Measurements from ENCODE around the gene PLD1. TPM values are rescaled to one million over a fixed set of nuclear protein-coding genes. Genes with fewer than 3 reads are reported as not detected.

The PLD1 gene
- total and polyA plus RNA-seq, 4 donors = 3.1 to 31.1 (median 12.2) TPM

DNA sequence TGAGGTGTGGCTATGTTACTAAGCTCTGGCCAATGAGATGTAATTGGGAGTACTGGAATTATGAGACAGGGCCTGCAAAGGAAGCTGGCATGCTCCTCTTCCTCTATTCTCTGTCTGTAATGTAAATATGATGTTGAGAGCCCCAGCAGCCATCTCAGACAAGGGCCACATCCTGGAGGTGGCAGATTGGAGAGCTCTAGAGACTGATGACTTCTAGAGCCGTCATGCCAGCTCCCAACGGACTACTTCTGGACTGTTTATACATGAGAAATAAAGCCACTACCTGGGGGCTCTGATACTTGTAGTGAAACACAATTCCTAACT is 19.7 kb downstream of the PLD1 start:
- no peak for DNase-seq
- Histone ChIP-seq H3K4me1 (ENCODE audit: control insufficient read depth in 5 of 5, insufficient read depth in 5 of 5, low read length in 5 of 5) (peaks cover 0 to 15% (median 5%) of the 10 kb centered on the region in 5 donors), H3K4me3 (no peak overlapping the region), H3K27me3 (ENCODE audit: control insufficient read depth in 3 of 3, insufficient read depth in 3 of 3, low read length in 2 of 3) (no peaks in the 10 kb centered on the region), H3K36me3 (ENCODE audit: control insufficient read depth in 4 of 4, insufficient read depth in 4 of 4, low read length in 4 of 4) (no peaks in the 10 kb centered on the region), H3K27ac (ENCODE audit: low read depth in 1 of 2, low read length in 1 of 2) (no peak overlapping the region), H3K9me3 (ENCODE audit: control insufficient read depth in 4 of 4, insufficient read depth in 3 of 4, low read length in 3 of 4) (no peaks in the 10 kb centered on the region), H3K9ac (ENCODE audit: insufficient read depth in 1 of 2, low read length in 2 of 2) (no peak overlapping the region)
- TF ChIP-seq CTCF (IDR thresholded peaks at IDR 0.05; ENCODE audit: control extremely low read depth, extremely low read depth) = no peak
- ATAC-seq (ENCODE audit: insufficient read depth, low FRiP score) = no peak
- 66 to 79% methylated on average over 2 of the region's 2 CpGs for WGBS, 2 donors

GRCh38 chr3:171789759-171790505 is 20.4 kb downstream of the PLD1 start:
- no peak for TF ChIP-seq CTCF (IDR thresholded peaks at IDR 0.05; ENCODE audit: control extremely low read depth, extremely low read depth)
- DNase-seq (no peak), ATAC-seq (ENCODE audit: insufficient read depth, low FRiP score) (no peak)
- H3K27me3 ChIP-seq (ENCODE audit: control insufficient read depth in 3 of 3, insufficient read depth in 3 of 3, low read length in 2 of 3) = no peaks in the 10 kb centered on the region
- H3K36me3 ChIP-seq (ENCODE audit: control insufficient read depth in 4 of 4, insufficient read depth in 4 of 4, low read length in 4 of 4) = no peaks in the 10 kb centered on the region
- H3K9me3 ChIP-seq (ENCODE audit: control insufficient read depth in 4 of 4, insufficient read depth in 3 of 4, low read length in 3 of 4) = no peaks in the 10 kb centered on the region
- H3K9ac ChIP-seq (ENCODE audit: insufficient read depth in 1 of 2, low read length in 2 of 2) = no peak overlapping the region
- WGBS, 2 donors = 67 to 78% methylated on average over 4 of the region's 4 CpGs
- H3K27ac ChIP-seq (ENCODE audit: low read depth in 1 of 2, low read length in 1 of 2) = no peak overlapping the region
- H3K4me3 ChIP-seq = no peak overlapping the region
- H3K4me1 ChIP-seq (ENCODE audit: control insufficient read depth in 5 of 5, insufficient read depth in 5 of 5, low read length in 5 of 5) = peaks cover 0 to 14% (median 5%) of the 10 kb centered on the region in 5 donors

DNA sequence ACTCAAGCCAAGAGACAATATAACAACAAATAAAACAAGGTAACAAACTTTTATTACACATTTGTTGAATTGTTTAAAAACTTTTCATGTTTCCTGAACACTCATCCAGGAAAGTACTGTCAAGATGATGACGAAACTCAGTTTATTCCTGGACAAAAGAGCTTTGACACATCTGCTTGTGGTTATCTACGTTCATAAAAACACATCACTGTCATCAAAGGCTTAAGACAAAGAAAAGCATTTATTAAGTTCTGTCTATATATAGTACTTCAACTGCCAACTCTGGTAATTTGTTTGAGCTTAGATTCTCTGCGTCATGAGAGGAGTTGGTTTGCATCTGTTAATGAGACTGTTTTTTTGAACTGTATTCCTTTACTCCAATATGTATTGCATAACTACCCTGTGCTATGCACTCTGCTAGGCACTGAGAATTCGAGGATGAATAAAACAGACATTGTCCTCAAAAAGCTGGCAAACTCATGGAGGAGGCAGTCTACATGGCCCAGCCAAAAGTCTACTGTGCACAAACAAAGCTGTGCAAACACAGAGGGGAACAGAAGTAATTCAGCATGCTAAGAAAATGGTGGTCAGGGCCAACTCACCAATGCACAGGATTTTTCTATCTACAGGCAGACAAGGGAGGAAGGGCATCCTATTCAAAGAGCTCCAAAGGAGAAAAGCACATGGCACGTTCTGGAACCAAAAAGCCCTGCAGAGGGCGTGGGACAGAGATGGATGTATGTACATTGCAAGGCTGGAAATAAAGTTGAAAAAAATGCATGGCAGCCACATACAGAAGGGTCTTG is 21.5 kb downstream of the PLD1 start:
- no peak overlapping the region for H3K9ac ChIP-seq (ENCODE audit: insufficient read depth in 1 of 2, low read length in 2 of 2)
- no peak for ATAC-seq (ENCODE audit: insufficient read depth, low FRiP score)

More for the DNA sequence above, 21.5 kb downstream of the PLD1 start:
- Histone ChIP-seq H3K27me3 (ENCODE audit: control insufficient read depth in 3 of 3, insufficient read depth in 3 of 3, low read length in 2 of 3) (no peaks in the 10 kb centered on the region), H3K27ac (ENCODE audit: low read depth in 1 of 2, low read length in 1 of 2) (no peak overlapping the region), H3K36me3 (ENCODE audit: control insufficient read depth in 4 of 4, insufficient read depth in 4 of 4, low read length in 4 of 4) (no peaks in the 10 kb centered on the region), H3K4me1 (ENCODE audit: control insufficient read depth in 5 of 5, insufficient read depth in 5 of 5, low read length in 5 of 5) (peaks cover 0 to 12% (median 5%) of the 10 kb centered on the region in 5 donors), H3K9me3 (ENCODE audit: control insufficient read depth in 4 of 4, insufficient read depth in 3 of 4, low read length in 3 of 4) (no peaks in the 10 kb centered on the region), H3K4me3 (no peak overlapping the region)
- peak in 1 of 3 donors; percentile 32 for DNase-seq
- TF ChIP-seq CTCF (IDR thresholded peaks at IDR 0.05; ENCODE audit: control extremely low read depth, extremely low read depth) = no peak
- WGBS, 2 donors = 55 to 59% methylated on average over 6 of the region's 6 CpGs
